HG03064 (cell line): ENCODE measurements around the gene DAGLA.

ENCODE experiments used
- ATAC-seq: cut with Tn5 transposase; IDR thresholded peaks from one replicate; pipeline ENCODE4 v1.9.1; 2021; ENCODE audit warnings: low read depth; ENCODE audit not compliant: unreplicated experiment

DAGLA gene

GRCh38 chr11:61793083-61793828, 113.1 kb downstream of the DAGLA start:
- no peak for ATAC-seq

DNA sequence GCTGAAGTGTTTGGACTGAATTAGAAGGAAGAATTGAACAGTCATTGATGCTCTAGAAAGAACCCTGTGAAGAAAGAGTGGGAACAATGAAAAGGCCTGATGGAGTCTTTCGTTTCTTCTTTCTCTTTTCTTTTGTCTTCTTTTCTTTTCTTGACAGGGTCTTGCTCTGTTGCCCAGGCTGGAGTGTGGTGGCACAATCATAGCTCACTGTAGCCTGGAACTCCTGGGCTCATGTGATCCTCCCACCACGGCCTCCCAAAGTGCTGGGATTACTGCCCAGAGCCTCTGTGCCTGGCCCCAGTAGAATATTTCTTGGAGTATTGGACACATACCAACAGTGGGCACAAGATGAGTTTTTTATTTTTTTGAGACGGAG, 113.6 kb downstream of the DAGLA start:
- ATAC-seq: no peak

DNA sequence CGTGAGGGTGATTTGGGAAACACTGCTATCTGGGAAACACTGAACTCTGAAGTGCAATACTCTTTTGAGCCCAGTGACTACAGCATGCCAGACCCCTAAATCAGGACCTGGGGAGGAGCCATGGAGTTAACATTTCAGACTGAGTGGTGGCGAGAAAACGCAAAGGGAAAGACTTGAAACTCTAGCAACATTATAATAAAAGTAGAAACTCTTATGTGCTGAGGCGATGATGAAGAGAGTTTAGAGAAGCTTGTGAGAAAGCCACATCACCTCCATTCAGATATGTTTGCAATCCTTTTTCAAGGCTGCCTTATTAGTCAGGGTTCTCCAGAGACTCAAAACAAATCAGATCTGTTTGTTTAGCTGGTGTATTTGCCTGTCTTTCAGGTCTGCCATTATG, 114.4 kb downstream of the DAGLA start:
- ATAC-seq: no peak

DNA sequence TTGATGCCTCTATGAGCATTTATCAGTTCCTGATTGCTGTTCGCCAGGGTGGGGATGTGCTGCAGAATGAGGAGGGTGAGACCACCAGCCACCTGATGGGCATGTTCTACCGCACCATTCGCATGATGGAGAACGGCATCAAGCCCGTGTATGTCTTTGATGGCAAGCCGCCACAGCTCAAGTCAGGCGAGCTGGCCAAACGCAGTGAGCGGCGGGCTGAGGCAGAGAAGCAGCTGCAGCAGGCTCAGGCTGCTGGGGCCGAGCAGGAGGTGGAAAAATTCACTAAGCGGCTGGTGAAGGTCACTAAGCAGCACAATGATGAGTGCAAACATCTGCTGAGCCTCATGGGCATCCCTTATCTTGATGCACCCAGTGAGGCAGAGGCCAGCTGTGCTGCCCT, 115.3 kb downstream of the DAGLA start:
- no peak for ATAC-seq

GRCh38 chr11:61795876-61796526, 115.8 kb downstream of the DAGLA start:
- no peak for ATAC-seq
